Measurements from ENCODE around the gene RER1. TPM values are rescaled to one million over a fixed set of nuclear protein-coding genes. Genes with fewer than 3 reads are reported as not detected.

RER1 gene
- total RNA-seq, 1 experiment from 2014 or later = 208 TPM

DNA sequence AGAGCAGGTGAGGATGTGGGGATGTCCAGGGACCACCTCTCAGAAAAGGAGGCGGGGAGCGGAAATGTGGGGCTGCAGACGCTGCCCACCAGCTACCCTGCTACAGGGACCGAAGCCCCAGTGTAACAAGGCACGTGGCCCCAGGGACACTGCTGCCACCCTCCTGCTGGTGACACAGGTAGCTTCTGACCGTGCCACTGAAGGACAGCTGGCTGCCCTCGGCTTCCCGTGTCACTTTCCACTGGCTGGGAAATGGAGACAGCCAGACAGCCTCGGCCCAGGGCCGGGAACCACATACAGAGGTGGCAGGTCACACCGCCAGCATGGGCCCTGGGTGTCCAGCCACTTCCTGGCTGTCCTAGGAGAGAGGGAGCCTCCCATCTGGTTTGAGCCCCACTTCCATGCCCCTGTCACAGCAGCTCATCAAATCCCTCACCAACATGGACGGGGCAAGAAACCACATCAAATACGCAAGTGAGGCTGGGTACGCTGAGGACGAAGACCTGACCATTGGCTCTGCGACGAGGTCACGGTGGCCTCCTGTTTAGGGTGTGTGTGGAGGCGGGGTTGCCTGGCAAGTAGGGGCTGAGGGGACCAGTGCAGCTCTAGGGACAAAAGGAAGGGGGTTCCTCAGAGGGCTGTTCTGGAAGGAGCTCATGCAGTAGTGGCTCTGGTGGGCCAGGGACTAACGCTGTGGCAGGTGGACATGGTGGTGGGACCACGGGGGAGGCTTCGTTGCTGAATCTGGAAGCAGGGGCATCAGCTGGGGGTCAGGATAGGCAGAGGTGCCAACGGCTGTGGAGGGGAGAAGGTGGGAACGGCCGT, 15.7 kb downstream of the RER1 start:
- no peak for DNase-seq (ENCODE audit: low spot score)

GRCh38 chr1:2407991-2408275, 16.3 kb downstream of the RER1 start:
- no peak for DNase-seq (ENCODE audit: low spot score)

DNA sequence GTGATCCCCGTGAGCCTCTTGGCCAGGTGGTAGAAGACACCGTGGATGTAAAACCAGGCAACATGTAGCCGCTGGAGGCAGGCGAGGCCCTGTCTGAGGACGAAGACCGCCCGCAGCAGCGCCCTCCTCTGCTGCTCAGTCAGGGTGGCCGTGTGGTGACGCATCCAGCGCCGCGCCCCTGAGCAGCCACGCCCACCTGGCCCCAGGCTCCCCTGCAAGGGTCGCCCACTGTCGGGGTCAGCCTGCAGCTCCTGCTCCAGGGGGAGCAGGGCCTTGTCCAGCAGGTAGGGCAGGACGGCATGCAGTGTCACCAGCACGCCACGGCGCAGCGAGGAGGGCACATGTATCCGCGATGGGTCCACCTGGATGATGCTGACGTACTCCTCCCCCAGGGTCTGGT, 16.8 kb downstream of the RER1 start:
- DNase-seq (ENCODE audit: low spot score) = no peak

GRCh38 chr1:2408859-2409276, 17.2 kb downstream of the RER1 start:
- no peak for DNase-seq (ENCODE audit: low spot score)

DNA sequence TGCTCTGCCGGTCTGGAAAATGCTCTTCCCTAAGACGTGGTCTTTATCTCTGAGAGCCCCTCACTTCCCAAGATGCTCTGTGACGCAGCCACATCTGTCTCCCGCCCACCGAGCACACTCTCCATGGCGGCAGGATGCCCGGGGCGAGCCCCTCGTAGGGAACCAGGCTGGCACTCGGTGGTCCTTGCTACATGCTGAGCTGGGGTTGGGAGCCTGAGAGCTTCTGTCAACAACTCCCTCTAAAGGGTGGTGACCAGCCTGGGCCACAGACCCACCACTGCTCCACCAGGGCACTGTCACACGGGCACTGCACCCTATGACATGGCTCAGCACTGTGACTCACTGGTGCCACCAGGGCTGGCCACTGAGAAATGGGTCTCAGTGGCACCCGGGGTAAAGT, 18.1 kb downstream of the RER1 start:
- DNase-seq (ENCODE audit: low spot score) = no peak

GRCh38 chr1:2411801-2412394, 20.3 kb downstream of the RER1 start:
- DNase-seq (ENCODE audit: low spot score) = no peak

DNA sequence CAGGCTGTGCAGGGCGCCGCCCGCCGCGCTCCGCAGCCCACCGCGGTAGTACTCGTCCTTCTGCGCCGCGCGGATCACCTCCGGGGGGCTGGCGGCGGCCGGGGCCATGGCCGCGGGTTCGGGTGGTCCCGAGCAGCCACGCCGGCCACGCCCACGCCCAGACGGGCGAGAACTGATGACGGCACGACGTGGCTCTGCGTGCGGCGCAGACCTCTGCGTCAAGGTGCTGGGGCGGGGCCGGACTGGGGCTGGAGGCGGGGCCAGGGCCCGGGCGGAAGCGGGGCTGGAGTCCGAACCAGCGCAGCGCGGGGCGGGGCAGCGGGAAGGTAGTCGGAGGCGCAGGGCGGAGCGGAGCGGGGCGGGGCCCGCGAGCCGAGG, 20.7 kb downstream of the RER1 start, which contains the start of gene PEX10:
Gene PEX10, minus strand, starts transcription at position 170 of the 378 bp plus-strand sequence. Its CDS starts 62 bp downstream, at position 108.
- DNase-seq (ENCODE audit: low spot score) = peak; percentile 94

- DNase-seq (ENCODE audit: low spot score) = no peak
Observed at GRCh38 chr1:2412773-2413494, 21.3 kb downstream of the RER1 start.

DNA sequence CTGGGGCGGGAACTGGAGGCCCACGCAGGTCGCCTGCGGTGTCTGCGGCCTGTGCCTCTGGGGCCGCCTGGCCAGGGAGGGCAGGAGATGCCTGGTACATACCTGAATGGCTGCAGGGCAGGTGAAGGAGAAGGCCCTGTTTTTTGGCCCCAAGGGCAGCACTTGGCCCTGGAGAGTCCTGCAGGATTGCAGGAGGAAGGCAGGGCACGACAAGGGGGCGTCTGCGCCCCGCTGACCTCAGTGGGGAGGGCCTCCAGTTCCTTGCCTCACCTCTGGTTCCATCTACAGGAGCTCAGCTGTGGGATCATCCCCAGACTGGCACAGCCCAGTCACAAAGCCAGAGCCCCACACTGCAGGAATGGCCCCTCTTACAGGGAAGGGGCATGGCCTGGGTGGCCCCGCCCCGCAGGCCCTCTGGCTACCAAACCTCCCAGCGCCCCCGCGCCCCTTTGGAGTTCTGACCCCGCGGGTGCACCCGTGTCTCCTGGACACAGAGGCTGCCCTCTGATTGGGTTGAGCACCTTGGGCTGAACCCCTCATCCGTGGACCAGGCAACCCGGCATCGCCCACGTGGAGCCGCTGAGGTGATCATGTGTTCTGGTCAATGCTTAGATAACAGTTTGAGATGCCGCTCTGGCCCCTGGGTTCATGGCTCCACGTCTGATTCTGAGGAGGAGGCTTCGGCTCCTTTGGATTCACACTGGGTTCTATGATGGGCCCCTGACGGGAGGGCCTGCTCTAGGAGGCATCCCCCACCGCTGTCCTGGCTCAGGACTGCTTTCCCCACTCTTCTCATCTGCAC, 22.1 kb downstream of the RER1 start:
- DNase-seq (ENCODE audit: low spot score) = no peak

DNA sequence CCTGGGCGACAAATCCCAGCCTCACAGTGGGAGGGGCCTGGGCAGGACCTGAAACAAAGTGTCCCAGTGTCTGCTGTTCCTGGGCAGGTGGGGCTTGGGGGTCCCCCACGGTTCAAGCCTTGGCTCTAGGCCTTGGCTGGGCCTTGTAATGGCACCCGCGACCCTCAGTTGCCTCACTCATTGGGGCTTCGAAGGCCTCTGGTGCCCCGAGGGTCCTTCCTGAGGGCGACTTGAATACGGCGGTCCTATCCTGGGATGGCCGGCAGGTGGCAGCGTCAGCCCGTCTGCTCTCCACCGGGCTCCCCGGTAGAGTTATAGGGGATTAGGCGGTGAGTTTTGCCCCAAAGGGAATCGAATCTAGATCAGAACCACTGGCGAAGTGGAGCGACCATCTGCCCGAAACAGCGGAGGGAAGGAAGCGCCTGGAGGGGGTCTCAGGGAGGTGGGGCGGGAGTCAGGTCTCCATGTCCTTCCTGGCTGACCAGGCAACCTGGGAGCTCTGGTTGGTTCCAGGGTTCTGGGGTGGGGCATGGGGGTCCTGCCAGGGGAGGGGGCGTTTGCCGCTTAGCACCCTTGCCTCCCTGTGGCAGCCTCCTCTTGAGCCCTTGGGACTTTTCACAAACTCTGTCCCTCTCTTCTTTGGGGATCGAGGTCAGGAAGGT, 22.8 kb downstream of the RER1 start:
- DNase-seq (ENCODE audit: low spot score) = peak; percentile 51

- no peak for DNase-seq (ENCODE audit: low spot score)
Observed at GRCh38 chr1:2415337-2415736, 23.7 kb downstream of the RER1 start.

GRCh38 chr1:2415801-2416208, 24.2 kb downstream of the RER1 start:
- no peak for DNase-seq (ENCODE audit: low spot score)

GRCh38 chr1:2416403-2416802, 24.8 kb downstream of the RER1 start:
- no peak for DNase-seq (ENCODE audit: low spot score)

DNA sequence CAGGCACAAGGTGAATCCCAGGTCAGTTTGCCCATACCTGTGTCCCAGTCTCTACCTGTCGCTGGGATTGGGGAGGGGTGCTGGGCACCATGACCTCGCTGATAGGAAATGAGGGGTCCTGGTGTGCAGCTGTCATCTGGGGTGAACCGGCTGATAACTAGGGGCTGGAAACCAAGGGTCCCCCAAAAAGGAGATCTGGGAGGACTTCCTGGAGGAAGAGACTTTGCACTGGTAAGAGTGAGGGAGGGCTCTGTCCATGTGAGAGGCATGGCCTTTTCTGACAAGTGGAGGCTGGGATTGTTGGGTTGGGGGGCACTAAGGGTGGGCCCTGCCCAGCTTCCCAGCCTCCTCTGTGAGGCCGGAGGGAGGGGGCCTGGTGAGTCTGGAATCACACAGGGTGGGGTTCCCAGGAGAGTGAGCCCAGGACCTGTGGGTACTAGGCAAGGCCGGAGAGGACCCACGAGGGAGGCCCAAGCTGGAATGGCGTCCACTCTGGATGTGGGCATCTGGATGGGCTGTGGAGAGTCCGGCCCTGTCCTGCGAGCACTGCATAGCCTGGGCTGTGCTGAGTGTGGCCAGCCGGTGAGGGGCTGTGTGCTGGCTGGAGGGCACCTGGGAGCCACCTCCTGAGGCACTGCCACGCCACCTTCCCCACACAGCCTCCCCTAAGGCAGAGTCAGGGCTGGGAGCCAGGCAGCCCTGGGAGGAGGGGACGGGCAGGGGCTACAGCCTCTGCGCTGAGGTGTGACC, 25.6 kb downstream of the RER1 start:
- DNase-seq (ENCODE audit: low spot score) = no peak

DNA sequence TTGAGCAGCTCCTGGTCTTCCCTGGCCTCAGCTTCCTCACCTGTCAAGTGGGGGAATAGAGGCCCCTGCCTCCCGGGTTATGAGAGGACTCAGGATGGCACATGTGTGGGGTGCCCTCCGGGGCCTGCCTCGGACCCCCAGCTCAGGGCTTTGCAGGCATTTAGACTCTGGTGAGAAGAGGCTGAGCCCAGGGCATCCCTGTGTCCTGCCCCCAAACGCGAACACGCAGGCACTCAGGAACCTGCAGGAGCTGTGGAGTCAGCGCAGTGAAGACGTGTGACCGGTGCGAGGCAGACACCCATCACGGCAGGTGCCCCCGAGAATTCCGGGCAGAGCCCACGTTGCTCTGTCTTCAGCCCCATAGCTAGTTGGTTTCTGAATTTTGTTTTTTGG, 26.2 kb downstream of the RER1 start:
- no peak for DNase-seq (ENCODE audit: low spot score)

DNA sequence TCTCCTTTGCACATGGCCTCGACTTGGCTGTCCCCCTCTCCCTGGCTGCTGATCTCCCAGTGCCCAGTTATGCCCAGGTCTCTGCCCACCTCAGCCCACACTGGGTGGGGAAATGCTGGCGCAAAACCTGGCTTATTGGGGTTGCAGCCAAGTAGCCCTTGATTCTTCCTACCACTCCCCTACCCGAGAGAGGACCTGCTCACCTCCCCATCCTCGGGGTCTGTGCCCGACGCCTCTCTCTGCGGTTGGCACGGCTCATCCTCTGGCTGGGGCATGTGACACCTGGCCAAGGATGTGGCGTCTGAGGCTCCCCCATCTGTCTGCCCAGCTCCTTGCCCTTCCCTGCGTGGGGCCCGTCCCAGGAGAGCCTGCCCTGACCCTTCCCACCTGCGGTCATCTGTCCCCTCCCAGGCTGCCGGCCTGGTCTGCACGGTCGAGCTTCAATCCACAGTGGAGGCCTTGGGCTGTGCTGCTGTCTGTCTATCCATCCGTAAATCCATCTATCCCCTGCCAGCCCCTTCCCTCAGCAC, 27.2 kb downstream of the RER1 start:
- no peak for DNase-seq (ENCODE audit: low spot score)

DNA sequence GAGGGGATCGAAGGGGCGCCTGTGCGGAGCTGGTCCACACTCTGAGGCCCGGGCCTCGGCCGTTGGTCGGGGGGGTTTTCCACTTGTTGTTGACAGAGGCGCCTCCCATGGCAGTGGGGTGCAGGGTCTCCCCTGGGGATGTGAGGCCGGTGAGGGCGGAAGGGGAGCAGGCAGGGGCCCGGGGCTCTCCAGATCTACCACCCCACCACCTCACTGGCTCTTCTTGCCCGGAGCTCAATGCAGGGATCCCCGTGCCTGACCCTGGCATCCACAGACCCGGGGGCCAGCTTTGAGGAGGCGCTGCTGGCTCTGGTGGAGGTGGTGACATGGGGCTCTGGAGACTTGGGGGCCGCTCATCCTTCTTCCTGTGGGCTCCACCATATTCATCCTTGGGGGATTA, 27.8 kb downstream of the RER1 start:
- no peak for DNase-seq (ENCODE audit: low spot score)

- no peak for DNase-seq (ENCODE audit: low spot score)
Observed at GRCh38 chr1:2422523-2422922, 30.9 kb downstream of the RER1 start.

GRCh38 chr1:2425892-2426291, 34.3 kb downstream of the RER1 start:
- no peak for DNase-seq (ENCODE audit: low spot score)

- DNase-seq (ENCODE audit: low spot score) = no peak
Observed at GRCh38 chr1:2426540-2426939, 34.9 kb downstream of the RER1 start.

DNA sequence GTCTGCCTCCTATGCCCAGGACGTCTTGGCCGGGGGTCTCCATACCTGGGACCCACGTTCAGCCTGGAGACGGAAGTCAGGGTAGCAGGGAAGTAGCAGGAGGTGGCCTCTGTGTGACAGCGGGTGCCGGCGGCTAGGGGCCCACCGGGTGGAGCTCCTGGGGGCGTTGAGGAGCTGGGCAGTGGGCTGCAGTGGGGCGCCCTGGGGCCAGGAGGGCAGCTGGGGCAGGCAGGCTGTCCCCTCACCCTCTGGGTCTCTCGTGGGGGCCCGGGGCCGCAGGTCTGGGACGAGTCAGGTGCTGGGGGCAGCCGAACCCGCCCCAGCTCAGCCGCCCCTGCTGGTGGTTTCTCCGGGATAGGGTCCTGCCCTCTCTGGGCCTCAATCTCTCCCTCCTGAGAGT, 35.4 kb downstream of the RER1 start:
- no peak for DNase-seq (ENCODE audit: low spot score)
